Measurements from ENCODE around the gene TRMT1.

The TRMT1 gene

GRCh38 chr19:13092606-13093235, 23.8 kb downstream of the TRMT1 start:
- DNase-seq (ENCODE audit: extremely low read depth in 1 of 2, low read depth in 1 of 2), result no peak

DNA sequence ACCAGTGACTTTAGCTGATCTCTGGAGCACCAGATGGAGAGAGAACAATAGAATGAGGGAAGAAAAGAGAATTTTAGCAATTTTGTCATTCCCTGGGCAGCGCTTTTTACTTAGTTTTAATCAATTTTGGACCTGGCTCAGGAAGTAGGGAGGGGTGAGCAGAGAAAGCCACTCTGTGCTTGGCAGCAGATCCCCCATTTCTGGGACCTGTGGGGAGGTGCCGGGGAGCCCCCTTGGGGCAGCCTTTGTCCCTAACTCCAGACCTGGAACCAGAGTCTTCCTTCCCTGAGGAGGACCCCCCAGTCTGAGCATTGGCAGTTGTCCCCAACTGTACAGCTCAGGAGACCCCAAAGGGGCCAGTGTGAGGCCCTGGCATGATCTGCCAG, 24.4 kb downstream of the TRMT1 start:
- no peak for DNase-seq (ENCODE audit: extremely low read depth in 1 of 2, low read depth in 1 of 2)

DNA sequence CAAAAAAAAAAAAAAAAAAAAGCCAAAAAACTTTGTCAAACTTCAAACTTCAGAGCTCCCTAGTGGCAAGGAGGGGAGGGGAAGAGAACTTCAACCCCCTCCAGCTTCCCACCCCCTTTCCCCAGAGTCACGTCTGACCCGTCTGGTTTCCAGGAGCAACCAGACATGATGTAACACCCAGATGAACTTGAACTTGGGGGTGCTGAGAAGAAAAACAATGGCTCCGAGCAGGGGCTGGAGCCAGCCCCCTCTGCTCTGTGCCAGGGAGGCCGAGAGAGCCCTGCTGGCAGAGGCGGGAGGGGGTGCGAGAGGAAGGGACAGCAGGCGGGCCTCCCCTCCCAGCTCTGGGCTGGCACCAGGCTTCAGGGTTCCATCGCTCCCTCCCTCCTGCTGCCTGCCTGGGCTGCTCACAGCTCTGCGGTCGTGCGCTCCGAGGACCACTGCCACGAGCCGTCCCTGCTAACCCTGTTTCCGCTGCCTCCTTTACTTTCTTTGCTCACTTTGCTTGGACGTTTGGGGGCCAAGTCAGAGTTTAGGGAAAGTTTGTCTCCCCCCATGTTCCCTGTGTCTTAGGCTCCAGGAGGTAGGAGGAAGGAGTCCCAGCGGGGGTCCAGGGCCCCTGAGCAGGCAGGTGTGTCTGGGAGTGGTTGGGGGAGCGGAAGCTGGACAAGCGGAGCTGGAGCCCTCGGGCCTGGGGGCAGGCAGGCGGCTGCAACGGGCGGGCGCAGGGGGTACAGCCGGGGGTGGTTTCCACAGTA, 25.0 kb downstream of the TRMT1 start:
- no peak for DNase-seq (ENCODE audit: extremely low read depth in 1 of 2, low read depth in 1 of 2)

DNA sequence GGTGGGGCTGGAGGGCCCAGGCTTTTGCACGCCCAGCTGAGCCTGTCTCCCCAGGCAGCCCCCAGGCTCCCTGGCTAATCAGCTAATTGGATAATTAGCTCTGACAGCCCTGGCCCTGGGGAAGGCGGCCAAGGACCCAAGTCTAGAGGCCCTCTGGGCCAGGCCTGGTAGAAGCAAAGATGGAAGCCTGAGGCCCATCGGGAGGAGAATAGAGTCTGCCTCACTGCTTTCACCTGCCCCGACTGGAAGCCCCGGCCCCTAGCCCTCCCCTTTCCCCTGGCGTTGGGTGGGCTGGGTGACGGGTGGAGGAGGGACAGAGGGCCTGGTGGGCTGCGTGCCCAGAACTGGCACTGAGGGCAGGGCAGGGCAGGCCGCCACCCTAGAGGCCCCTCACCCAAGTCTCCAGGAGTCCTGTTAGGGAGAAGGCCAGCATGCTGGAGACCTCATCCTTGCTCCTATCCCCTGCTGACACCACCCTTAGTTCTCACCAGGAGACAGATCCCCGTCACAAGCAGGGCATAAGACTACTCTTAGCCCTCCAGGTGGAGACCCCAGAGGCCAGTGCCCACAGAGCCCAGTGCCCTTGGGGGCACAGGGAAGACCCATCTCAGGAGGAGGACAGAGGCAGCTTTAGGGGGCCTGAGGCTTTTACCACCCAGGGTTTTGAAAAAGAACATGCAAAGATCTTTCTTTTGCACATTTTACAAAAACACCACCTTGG, 25.9 kb downstream of the TRMT1 start:
- DNase-seq (ENCODE audit: extremely low read depth in 1 of 2, low read depth in 1 of 2), result no peak

- no peak for DNase-seq (ENCODE audit: extremely low read depth in 1 of 2, low read depth in 1 of 2)
These were observed 26.6 kb downstream of the TRMT1 start for GRCh38 chr19:13089857-13090507.

- DNase-seq (ENCODE audit: extremely low read depth in 1 of 2, low read depth in 1 of 2), result no peak
These were observed 27.2 kb downstream of the TRMT1 start for GRCh38 chr19:13089139-13089856.

DNA sequence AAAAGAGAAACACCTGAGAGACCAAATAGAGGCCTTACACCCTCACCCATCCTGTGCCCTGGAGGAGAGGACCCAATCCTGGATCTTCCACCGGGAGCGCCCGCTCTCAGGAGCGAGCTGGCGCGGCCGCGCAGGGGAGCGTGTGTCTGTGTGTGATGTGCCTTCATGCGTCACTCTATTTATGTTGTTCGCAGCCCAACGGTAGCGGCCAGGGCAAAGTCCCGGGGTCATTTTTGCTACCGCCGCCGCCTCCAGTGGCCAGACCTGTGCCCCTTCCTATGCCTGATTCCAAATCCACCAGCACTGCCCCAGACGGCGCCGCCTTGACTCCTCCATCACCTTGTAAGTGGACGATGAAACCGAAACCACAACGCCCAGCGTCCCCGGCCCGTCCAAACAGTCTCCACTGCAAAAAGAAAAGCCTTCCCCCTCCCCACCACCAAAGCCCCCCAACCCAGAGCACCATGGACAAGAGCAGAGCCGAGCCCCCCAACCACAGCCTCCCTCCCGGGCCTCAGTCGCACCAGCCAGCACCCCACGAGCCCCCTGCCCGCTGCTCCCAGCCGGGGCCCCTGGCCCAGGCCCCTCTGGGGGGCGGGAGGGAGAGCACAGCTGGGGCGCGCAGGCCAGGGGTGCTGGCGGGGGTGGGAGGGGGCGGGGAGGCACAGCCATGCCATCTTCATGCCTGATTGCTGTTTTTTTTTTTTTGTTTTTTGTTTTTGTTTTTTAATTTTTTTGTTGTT, 28.6 kb downstream of the TRMT1 start:
- no peak for DNase-seq (ENCODE audit: extremely low read depth in 1 of 2, low read depth in 1 of 2)

- no peak for DNase-seq (ENCODE audit: extremely low read depth in 1 of 2, low read depth in 1 of 2)
These were observed 29.2 kb downstream of the TRMT1 start for GRCh38 chr19:13087295-13087694.

- no peak for DNase-seq (ENCODE audit: extremely low read depth in 1 of 2, low read depth in 1 of 2)
These were observed 30.2 kb downstream of the TRMT1 start for GRCh38 chr19:13086341-13086740.

DNA sequence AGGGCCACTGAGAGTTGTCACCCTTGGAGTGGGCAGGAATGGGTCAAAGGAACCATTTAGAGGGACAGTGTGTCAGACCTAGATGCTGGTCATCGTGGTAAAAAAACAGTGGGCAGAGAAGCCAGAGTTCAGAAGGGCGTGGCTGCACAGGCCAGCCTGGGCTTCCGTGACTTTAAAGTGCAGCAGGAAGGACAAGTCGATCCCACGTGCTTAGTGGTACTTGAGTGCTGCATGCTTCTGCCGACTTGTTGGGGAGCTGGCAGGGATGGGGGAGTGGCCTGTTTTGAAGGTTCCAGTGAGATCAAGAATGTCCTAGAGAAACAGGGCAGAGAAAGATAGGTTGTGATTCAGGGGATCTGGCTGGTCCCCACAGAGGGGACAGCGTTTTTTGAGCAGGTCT, 30.9 kb downstream of the TRMT1 start:
- DNase-seq (ENCODE audit: extremely low read depth in 1 of 2, low read depth in 1 of 2), result no peak

DNA sequence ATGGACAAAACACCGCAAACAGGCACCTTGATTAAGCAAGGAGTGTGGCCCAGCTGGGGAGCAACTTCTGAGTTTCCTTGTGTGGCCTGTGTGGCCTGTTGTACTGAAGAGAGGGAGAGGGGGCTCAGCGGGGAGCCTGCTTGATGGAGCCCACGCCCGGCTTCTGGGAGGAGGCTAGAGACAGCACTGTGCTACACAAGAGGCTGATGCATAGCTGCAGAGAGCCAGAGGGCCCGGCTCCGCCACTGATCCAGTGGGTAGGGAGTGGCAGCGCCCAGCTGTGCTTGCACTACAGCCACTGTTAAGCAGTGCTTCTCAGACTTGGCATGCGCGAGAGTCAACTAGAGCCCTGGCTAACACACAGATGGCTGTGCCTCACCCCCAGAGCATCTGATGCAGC, 32.9 kb downstream of the TRMT1 start:
- no peak for DNase-seq (ENCODE audit: extremely low read depth in 1 of 2, low read depth in 1 of 2)

GRCh38 chr19:13083008-13083404, 33.5 kb downstream of the TRMT1 start:
- no peak for DNase-seq (ENCODE audit: extremely low read depth in 1 of 2, low read depth in 1 of 2)

DNA sequence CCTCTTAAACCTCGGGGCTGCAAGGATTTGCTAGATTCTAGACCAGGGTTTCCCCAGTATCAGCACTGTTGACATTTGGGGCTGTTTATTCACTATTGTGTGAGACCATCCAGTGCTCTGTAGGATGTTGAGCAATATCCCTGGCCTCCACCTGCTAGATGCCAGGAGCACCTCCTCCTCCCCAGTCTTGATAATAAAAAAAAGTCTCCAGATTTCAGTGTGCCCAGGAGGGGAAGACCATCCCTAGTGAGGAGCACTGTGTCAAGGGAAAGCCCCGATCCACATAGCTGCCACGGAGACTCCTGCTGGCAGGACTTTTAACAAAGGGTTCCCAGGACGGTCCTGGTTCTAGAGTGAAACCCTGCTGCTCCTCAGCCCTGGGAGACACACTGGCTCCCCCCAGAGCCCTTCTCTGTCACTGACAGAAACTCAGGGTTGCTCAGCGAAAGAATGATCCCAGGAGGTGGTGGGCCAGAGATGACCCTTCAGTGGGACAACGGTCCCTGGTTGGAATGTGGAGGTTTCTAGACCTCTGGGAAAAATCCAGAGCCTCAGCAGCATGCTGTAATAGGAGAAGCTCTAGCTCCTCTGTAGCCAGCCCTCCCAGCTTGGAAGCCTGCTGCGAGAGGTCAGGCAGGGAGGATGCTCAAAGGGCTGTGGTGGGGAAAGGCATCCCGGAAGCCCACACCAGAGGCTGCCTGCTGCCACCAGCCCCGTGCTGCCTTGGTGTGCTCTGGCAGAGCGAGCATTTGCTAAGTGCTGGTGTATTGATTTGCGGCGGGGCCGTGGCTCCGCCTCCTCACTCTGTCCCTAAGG, 34.1 kb downstream of the TRMT1 start:
- no peak for DNase-seq (ENCODE audit: extremely low read depth in 1 of 2, low read depth in 1 of 2)

- no peak for DNase-seq (ENCODE audit: extremely low read depth in 1 of 2, low read depth in 1 of 2)
These were observed 37.0 kb downstream of the TRMT1 start for GRCh38 chr19:13079542-13079986.

- no peak for DNase-seq (ENCODE audit: extremely low read depth in 1 of 2, low read depth in 1 of 2)
These were observed 37.5 kb downstream of the TRMT1 start for GRCh38 chr19:13078897-13079541.

DNA sequence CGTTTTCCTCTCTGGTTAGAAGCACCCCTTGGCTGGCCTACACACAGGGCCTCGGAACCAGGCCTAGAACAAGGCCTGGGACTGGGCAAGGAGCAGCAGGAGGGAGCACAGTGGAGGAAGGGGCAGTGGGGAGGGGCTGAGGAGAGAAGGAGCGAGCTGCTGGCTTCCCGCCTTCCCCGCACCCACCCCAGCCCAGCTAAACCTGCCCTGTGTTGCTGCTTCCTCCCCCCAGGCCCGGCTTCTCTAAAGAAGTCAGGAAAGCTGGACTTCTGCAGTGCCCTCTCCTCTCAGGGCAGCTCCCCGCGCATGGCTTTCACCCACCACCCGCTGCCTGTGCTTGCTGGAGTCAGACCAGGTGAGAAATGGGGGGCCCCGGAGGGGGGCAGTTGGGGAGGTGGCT, 38.2 kb downstream of the TRMT1 start:
- DNase-seq (ENCODE audit: extremely low read depth in 1 of 2, low read depth in 1 of 2), result no peak

DNA sequence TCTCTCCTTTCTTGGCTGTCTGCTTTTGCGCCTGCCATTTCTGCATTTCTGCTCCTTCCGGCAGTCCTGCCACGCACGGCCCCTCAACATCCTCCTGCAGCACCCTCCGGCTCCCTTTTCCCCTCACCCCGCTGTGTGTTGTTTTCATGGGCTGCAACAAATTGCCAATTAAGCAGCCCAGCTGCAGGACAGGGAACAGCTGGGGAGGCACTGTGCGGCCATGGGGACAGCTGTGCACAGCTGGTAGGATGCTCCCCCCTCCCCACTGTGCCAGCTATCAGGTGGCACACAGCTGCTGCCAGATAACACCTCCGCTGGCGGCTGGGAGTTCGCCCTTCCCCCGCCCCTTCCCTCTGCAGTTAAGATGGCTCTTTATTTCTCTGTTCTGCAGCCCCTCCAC, 39.3 kb downstream of the TRMT1 start:
- DNase-seq (ENCODE audit: extremely low read depth in 1 of 2, low read depth in 1 of 2), result no peak

GRCh38 chr19:13076787-13077186, 39.8 kb downstream of the TRMT1 start:
- no peak for DNase-seq (ENCODE audit: extremely low read depth in 1 of 2, low read depth in 1 of 2)

- no peak for DNase-seq (ENCODE audit: extremely low read depth in 1 of 2, low read depth in 1 of 2)
These were observed 40.2 kb downstream of the TRMT1 start for GRCh38 chr19:13076320-13076719.
